GM13976 (cell line): ENCODE measurements around the gene CHTOP.

Source experiments
- DNase-seq: peaks from one replicate; pipeline ENCODE4 v3.0.0; 2012; ENCODE audit warnings: low spot score
- in situ Hi-C: fragments of 300-500 bp; cut with MboI; formaldehyde crosslinking; loops from one replicate; pipeline ENCODE4 v1.12.0; 2022; ENCODE audit warnings: low sequenced_read_pairs, mixed read lengths, inconsistent platforms; ENCODE audit not compliant: unreplicated experiment
- TF ChIP-seq, protein P1 (sequence below): IDR thresholded peaks from 2 replicates; pipeline ENCODE4 v1.5.1; 2012; ENCODE audit warnings: borderline replicate concordance, mild to moderate bottlenecking; ENCODE audit not compliant: insufficient read depth; ENCODE audit errors: extremely low read depth, missing control alignments, control extremely low read depth

Gene CHTOP

DNA sequence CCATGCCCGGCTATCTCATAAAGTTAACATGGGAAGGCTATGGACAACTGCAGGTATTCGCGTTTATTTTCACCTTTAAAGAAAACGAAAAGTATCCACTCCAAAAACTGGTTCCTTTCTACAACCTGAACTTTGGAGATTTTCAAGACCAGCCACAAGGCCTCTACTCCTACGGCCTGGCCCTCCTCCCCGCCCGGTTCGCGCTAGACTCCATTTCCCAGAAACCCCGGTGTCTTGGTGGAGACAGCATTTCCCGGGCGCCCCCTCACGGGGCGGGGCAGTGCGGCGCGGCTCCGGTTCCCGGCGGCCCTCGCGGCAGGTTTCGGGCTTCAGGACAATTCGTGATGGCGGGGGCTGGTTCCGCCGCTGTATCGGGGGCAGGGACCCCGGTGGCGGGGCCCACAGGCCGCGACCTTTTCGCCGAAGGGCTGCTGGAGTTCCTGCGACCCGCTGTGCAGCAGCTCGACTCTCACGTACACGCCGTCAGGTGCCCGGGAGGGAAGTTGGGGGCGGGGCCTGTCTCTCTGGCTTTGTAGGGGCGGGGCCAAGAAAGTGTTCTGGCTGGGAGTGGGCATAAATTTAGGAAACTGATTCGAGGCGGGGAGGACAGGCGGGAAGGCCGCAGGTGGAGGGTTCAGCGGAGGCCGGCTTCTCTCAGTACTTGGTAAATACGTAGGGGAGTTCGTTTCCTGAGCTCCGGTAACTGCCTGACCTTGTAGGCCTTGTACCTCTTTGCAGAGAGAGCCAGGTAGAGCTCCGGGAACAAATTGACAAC is 24.7 kb downstream of the CHTOP start, which contains the start of gene SNAPIN:
SNAPIN (plus strand) TSS at position 304 of the 775 bp plus-strand sequence; CDS start at position 345, 41 bp downstream.
- in situ Hi-C loops, result no loop called here
- peak; percentile 94 for DNase-seq
- TF ChIP-seq, protein P1, sequence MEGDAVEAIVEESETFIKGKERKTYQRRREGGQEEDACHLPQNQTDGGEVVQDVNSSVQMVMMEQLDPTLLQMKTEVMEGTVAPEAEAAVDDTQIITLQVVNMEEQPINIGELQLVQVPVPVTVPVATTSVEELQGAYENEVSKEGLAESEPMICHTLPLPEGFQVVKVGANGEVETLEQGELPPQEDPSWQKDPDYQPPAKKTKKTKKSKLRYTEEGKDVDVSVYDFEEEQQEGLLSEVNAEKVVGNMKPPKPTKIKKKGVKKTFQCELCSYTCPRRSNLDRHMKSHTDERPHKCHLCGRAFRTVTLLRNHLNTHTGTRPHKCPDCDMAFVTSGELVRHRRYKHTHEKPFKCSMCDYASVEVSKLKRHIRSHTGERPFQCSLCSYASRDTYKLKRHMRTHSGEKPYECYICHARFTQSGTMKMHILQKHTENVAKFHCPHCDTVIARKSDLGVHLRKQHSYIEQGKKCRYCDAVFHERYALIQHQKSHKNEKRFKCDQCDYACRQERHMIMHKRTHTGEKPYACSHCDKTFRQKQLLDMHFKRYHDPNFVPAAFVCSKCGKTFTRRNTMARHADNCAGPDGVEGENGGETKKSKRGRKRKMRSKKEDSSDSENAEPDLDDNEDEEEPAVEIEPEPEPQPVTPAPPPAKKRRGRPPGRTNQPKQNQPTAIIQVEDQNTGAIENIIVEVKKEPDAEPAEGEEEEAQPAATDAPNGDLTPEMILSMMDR, result no peak

DNA sequence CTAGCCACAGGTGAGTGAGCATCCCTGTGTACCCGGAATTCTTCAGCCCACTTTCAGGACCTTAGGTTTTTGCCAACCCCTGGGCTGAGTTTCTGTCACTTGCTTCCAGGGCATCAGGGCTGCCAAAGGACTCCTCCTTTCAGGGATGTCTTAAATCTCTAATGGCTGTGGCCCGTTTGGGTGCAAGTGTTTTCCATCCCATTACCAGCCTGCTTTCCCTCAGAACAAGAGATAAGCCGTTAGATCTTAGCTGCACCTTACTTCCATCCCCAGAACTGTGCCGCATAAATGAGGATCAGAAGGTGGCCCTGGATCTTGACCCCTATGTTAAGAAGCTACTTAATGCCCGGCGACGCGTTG is 25.3 kb downstream of the CHTOP start:
- in situ Hi-C loops, result no loop called here
- no peak for DNase-seq
- TF ChIP-seq, protein P1, result no peak

DNA sequence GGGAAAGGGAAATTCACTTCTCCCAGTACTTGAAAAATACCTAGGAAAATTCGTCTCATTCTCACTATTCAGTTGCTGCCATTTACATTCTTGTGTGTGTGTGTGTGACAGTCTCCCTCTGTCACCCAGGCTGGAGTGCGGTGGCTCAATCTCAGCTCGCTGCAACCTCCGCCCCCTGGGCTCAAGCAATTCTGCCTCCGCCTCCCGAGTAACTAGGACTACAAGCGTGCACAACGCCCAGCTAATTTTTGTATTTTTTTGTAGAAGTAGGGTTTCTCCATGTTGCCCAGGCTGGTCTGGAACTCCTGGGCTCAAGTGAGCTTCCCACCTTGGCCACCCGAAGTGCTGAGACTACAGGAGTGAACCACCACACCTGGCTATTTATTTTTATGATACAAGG is 25.8 kb downstream of the CHTOP start:
- DNase-seq, result no peak
- in situ Hi-C loops, result no loop called here
- TF ChIP-seq, protein P1, result no peak

DNA sequence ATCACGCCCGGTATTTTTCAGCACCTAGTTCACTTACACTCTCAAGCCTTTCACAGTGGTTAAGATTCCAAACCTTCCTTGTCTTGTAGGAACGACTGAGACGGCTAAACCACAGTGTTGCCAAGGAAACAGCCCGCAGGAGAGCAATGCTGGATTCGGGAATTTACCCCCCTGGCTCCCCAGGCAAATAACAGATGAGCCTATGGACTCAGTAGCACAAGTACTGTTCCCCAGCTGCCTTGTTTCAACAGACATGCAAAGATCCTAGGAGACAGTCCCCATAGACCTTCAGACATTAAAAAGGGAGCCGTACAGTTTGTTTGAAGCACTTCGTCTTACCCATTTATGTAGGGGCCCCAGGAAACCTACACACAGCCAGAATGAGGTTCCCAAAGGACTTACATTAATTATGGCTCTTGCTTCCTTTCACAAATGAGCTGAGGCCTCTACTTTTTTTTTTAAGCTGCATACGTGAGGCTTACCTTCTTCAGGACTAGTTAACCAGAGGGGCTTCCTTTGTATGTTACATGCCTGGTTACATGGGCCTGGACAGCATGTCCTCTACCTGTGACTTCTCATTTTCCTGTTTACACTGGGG is 27.3 kb downstream of the CHTOP start:
- in situ Hi-C loops, result no loop called here
- DNase-seq, result no peak

DNA sequence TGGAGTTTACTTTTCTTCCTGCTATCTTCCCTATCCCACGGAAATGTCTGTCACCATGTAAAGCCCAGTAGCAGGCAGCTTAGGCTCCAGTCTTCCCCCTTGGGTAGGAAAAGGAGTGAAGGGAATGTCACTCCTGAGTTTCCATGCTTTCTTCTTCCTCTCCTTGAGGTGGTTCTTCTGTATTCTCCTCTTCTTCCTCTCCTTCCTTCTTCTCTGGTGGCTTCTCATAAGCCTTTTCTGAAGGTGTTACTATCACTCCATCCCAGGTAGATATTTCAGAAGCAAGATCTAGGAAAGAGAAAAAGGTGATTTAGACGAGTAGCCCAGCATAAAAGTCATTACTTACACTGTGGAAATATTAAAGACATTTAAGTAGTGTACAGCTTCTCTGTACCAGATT is 28.4 kb downstream of the CHTOP start:
- in situ Hi-C loops, result no loop called here
- TF ChIP-seq, protein P1, result no peak

More for the DNA sequence above, 27.3 kb downstream of the CHTOP start:
- TF ChIP-seq, protein P1, result no peak

DNA sequence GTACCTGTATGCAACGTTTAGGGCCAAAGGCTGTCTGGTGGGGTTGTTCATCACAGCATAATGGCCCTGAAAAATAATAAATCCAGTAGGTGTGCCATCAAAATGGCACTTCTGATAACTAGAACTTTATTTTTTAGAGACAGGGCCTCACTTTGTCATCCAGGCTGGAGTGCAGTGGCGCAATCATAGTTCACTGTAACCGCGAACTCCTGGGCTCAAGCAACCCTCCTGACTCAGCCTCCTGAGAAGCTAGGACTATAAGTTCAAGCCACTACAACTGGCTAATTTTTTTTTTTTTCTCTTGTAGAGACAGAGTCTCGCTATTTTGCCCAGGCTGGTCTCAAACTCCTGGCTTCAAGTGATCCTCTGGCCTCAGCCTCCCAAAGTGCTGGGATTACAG is 29.3 kb downstream of the CHTOP start:
- in situ Hi-C loops, result no loop called here
- TF ChIP-seq, protein P1, result no peak
- no peak for DNase-seq

More for the DNA sequence above, 28.4 kb downstream of the CHTOP start:
- DNase-seq, result no peak
